Measurements from ENCODE around the gene FEV. TPM values are rescaled to one million over a fixed set of nuclear protein-coding genes. Genes with fewer than 3 reads are reported as not detected.
"Not testable (repeated sequence)": the region's sequence is repeated elsewhere in the genome, so short reads cannot be mapped to it uniquely, and the experiment has no call there.

FEV gene
- total RNA-seq, 4 donors from 2014 or later, result 2.1 TPM; not detected in 3

DNA sequence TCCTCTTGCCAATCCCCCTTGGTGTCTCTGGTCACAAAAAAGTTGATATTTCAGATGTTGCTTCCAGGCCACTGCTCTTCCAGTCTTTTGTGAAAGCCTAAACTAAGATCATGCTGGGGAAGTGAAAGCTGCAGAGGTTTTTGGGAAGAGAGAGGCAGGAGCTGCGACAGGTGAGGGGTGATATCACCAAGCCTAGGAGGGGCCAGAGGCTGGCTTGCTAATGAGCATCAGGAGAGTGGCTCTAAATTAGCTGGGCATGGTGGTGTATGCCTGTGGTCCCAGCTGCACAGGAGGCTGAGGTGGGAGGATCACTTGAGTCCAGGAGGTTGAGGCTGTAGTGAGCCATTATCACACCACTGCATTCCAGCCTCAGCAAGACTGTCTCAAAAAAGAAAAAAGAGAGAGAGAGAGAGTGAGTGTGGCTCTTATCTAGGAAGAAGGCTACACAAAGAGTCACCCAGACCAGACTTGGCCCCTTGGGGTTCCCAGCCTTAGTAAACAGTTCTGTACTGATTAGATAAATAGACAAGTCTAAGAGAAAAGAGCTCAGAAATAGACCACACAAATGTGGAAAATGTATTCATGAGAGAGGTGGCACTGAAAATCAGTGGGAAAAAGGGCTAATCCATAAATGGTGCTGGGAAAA is 40.1 kb downstream of the FEV start:
- Histone ChIP-seq H3K9me3 (no peaks in the 10 kb centered on the region), H3K27ac (no peak overlapping the region), H3K27me3 (peaks cover 0 to 80% (median 2%) of the 10 kb centered on the region in 4 donors), H3K4me3 (no peak overlapping the region), H3K4me1 (no peaks in the 10 kb centered on the region), H3K36me3 (no peaks in the 10 kb centered on the region)
- TF ChIP-seq, protein P1, sequence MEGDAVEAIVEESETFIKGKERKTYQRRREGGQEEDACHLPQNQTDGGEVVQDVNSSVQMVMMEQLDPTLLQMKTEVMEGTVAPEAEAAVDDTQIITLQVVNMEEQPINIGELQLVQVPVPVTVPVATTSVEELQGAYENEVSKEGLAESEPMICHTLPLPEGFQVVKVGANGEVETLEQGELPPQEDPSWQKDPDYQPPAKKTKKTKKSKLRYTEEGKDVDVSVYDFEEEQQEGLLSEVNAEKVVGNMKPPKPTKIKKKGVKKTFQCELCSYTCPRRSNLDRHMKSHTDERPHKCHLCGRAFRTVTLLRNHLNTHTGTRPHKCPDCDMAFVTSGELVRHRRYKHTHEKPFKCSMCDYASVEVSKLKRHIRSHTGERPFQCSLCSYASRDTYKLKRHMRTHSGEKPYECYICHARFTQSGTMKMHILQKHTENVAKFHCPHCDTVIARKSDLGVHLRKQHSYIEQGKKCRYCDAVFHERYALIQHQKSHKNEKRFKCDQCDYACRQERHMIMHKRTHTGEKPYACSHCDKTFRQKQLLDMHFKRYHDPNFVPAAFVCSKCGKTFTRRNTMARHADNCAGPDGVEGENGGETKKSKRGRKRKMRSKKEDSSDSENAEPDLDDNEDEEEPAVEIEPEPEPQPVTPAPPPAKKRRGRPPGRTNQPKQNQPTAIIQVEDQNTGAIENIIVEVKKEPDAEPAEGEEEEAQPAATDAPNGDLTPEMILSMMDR (IDR thresholded peaks at IDR 0.05), result no peak
- no peak for TF ChIP-seq POLR2A (IDR thresholded peaks at IDR 0.05)
- 78 to 100% methylated on average over 1 of the region's 1 CpG for WGBS, 2 donors
- intact Hi-C loops (cut with DNase I), result no loop called here
- DNase-seq, result no peak

DNA sequence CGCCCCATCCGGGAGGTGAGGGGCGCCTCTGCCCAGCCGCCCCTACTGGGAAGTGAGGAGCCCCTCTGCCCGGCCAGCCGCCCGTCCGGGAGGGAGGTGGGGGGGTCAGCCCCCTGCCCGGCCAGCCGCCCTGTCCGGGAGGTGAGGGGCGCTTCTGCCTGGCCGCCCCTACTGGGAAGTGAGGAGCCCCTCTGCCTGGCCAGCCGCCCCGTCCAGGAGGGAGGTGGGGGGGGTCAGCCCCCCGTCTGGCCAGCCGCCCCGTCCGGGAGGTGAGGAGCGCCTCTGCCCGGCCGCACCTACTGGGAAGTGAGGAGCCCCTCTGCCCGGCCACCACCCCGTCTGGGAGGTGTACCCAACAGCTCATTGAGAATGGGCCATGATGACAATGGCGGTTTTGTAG is 53.2 kb downstream of the FEV start:
- DNase-seq; H3K27ac ChIP-seq; intact Hi-C loops (cut with DNase I); H3K36me3 ChIP-seq; H3K4me3 ChIP-seq; H3K9me3 ChIP-seq; H3K4me1 ChIP-seq: not testable (repeated sequence)
- no CpG with 5 or more reads among the region's 25 CpGs for WGBS, 2 donors
- H3K27me3 ChIP-seq, result peaks cover 0 to 61% (median 0%) of the 10 kb centered on the region in 4 donors

Small RNA genes within 50 kb of the gene (small RNA-seq; reads per million reads assigned to genes)
- gene MIR375, result 1,711 to 5,271 (median 2,730) reads per million in 4 donors

Other genes starting within 250 kb of the FEV start
- 10 to 100 TPM in 1 of 4 donors, 1 to 10 TPM in 3; 1.7 to 11.2 (median 6.4) TPM for gene CYP27A1, start 203.0 kb downstream of the FEV start, total RNA-seq
- not detected for gene PRKAG3, start 153.4 kb downstream of the FEV start, total RNA-seq
- gene WNT6, start 125.4 kb downstream of the FEV start, total RNA-seq, result under 1 TPM in 2 of 4 donors, not detected in 2; 0.73 to 0.76 TPM
- 10 to 100 TPM in 2 of 4 donors, 1 to 10 TPM in 2; 8.0 to 19.1 (median 11.9) TPM for gene WNT10A, start 104.3 kb downstream of the FEV start, total RNA-seq
- not detected for gene CDK5R2, start 25.5 kb downstream of the FEV start, total RNA-seq
- not detected for gene CRYBA2, start 8.2 kb upstream of the FEV start, total RNA-seq
- gene CFAP65, start 56.3 kb upstream of the FEV start, total RNA-seq, result under 1 TPM in 1 of 4 donors, not detected in 3; 0.19 TPM
- gene IHH, start 75.7 kb upstream of the FEV start, total RNA-seq, result under 1 TPM in 1 of 4 donors, not detected in 3; 0.38 TPM
- 10 to 100 TPM in 2 of 4 donors, 1 to 10 TPM in 2; 6.3 to 14.3 (median 9.7) TPM for gene NHEJ1, start 175.6 kb upstream of the FEV start, total RNA-seq
- gene SLC23A3, start 184.8 kb upstream of the FEV start, total RNA-seq, result 1 to 10 TPM in 2 of 4 donors, under 1 TPM in 2; 0.82 to 1.7 (median 1.3) TPM
- gene CNPPD1, start 191.7 kb upstream of the FEV start, total RNA-seq, result 10 to 100 TPM; 35.3 to 49.8 (median 42.0) TPM
- 10 to 100 TPM; 31.0 to 58.7 (median 41.8) TPM for gene RETREG2, start 193.1 kb upstream of the FEV start, total RNA-seq
- gene ZFAND2B, start 221.6 kb upstream of the FEV start, total RNA-seq, result 10 to 100 TPM; 34.6 to 49.9 (median 43.6) TPM
- gene ABCB6, start 233.8 kb upstream of the FEV start, total RNA-seq, result 10 to 100 TPM; 22.1 to 45.3 (median 31.6) TPM
- 10 to 100 TPM; 37.8 to 55.1 (median 45.2) TPM for gene ATG9A, start 244.5 kb upstream of the FEV start, total RNA-seq
- 10 to 100 TPM; 10.2 to 54.9 (median 27.6) TPM for gene ANKZF1, start 244.6 kb upstream of the FEV start, total RNA-seq

Measured in esophagus squamous epithelium (tissue), 5 donors.